ENCODE measurements around the gene IL17RA.

IL17RA gene

GRCh38 chr22:17105143-17106129 lies 20.6 kb downstream of the IL17RA start:
- in situ Hi-C loops (cut with HindIII; ENCODE audit: low sequenced_read_pairs): no loop called here
- TF ChIP-seq CTCF (IDR thresholded peaks at IDR 0.05; ENCODE audit: low read depth, low read length): no peak
- no peak overlapping the region for H3K4me3 ChIP-seq (ENCODE audit: low read depth, low read length)
- DNase-seq (ENCODE audit: low read depth, low spot score): no peak

- no peak overlapping the region for H3K4me3 ChIP-seq (ENCODE audit: low read depth, low read length)
- no peak for TF ChIP-seq CTCF (IDR thresholded peaks at IDR 0.05; ENCODE audit: low read depth, low read length)
- no peak for DNase-seq (ENCODE audit: low read depth, low spot score)
- in situ Hi-C loops (cut with HindIII; ENCODE audit: low sequenced_read_pairs): no loop called here
Measured at GRCh38 chr22:17106161-17106784, 21.5 kb downstream of the IL17RA start.

GRCh38 chr22:17106785-17107546 lies 22.2 kb downstream of the IL17RA start:
- no peak overlapping the region for H3K4me3 ChIP-seq (ENCODE audit: low read depth, low read length)
- DNase-seq (ENCODE audit: low read depth, low spot score): no peak
- no peak for TF ChIP-seq CTCF (IDR thresholded peaks at IDR 0.05; ENCODE audit: low read depth, low read length)
- in situ Hi-C loops (cut with HindIII; ENCODE audit: low sequenced_read_pairs): no loop called here

- no peak overlapping the region for H3K4me3 ChIP-seq (ENCODE audit: low read depth, low read length)
- in situ Hi-C loops (cut with HindIII; ENCODE audit: low sequenced_read_pairs): no loop called here
- DNase-seq (ENCODE audit: low read depth, low spot score): no peak
- TF ChIP-seq CTCF (IDR thresholded peaks at IDR 0.05; ENCODE audit: low read depth, low read length): no peak
Measured at GRCh38 chr22:17107547-17107810, 22.7 kb downstream of the IL17RA start.

- in situ Hi-C loops (cut with HindIII; ENCODE audit: low sequenced_read_pairs): no loop called here
- no peak overlapping the region for H3K4me3 ChIP-seq (ENCODE audit: low read depth, low read length)
- no peak for DNase-seq (ENCODE audit: low read depth, low spot score)
- TF ChIP-seq CTCF (IDR thresholded peaks at IDR 0.05; ENCODE audit: low read depth, low read length): no peak
Measured at GRCh38 chr22:17108256-17109112, 23.7 kb downstream of the IL17RA start.

All from astrocyte of the spinal cord (primary cell).